Astrocyte (in vitro differentiated cells and primary cell): ENCODE data around the gene SHB. TPM values are rescaled to one million over a fixed set of nuclear protein-coding genes. Genes with fewer than 3 reads are reported as not detected.

ENCODE experiments used
- DNase-seq: peaks from one replicate; pipeline ENCODE4 v3.0.0-alpha.2; 2010; ENCODE audit warnings: low read depth
- FAIRE-seq: peaks from 2 replicates; lab custom pipeline; 2011; peaks lifted over from hg19 to GRCh38; lab: Jason Lieb, UNC
- H2AFZ ChIP-seq: 2 replicates; pipeline ENCODE4 v1.6.0; 2012; ENCODE audit warnings: low read depth, low read length, inconsistent platforms
- H3K27ac ChIP-seq: 2 replicates; pipeline ENCODE4 v1.5.1; 2011; ENCODE audit warnings: low read depth, low read length, inconsistent platforms
- H3K27me3 ChIP-seq: 2 replicates; pipeline ENCODE4 v1.6.0; 2011; ENCODE audit warnings: low read length, inconsistent platforms; ENCODE audit not compliant: insufficient read depth
- H3K36me3 ChIP-seq: 2 replicates; pipeline ENCODE4 v1.5.1; 2011; ENCODE audit warnings: low read length, inconsistent platforms; ENCODE audit not compliant: insufficient read depth
- H3K4me1 ChIP-seq: 2 replicates; pipeline ENCODE4 v1.5.1; 2011; ENCODE audit warnings: low read length, inconsistent platforms; ENCODE audit not compliant: insufficient read depth
- H3K4me2 ChIP-seq: 2 replicates; pipeline ENCODE4 v1.6.0; 2012; ENCODE audit warnings: low read length, inconsistent platforms
- H3K4me3 ChIP-seq: 2 replicates; pipeline ENCODE4 v1.5.1; 2011; ENCODE audit warnings: low read depth, mild to moderate bottlenecking, low read length, inconsistent platforms; ENCODE audit not compliant: insufficient read depth
- H3K79me2 ChIP-seq: 2 replicates; pipeline ENCODE4 v1.6.0; 2012; ENCODE audit warnings: mild to moderate bottlenecking, low read length, inconsistent platforms; ENCODE audit not compliant: insufficient read depth
- H3K9ac ChIP-seq: 2 replicates; pipeline ENCODE4 v1.6.0; 2012; ENCODE audit warnings: mild to moderate bottlenecking, low read length, inconsistent platforms
- H3K9me3 ChIP-seq: 2 replicates; pipeline ENCODE4 v1.5.1; 2012; ENCODE audit warnings: low read depth, mild to moderate bottlenecking, low read length, inconsistent platforms; ENCODE audit not compliant: insufficient read depth
- H4K20me1 ChIP-seq: 2 replicates; pipeline ENCODE4 v1.6.0; 2012; ENCODE audit warnings: low read length, inconsistent platforms; ENCODE audit not compliant: insufficient read depth
- H3K27ac Mint-ChIP-seq: one replicate; pipeline ENCODE4 v1.8.0; 2021; ENCODE audit warnings: mild to moderate bottlenecking, mixed read lengths; ENCODE audit not compliant: unreplicated experiment
- H3K27me3 Mint-ChIP-seq: one replicate; pipeline ENCODE4 v1.8.0; 2021; ENCODE audit warnings: low read depth, mixed read lengths; ENCODE audit not compliant: unreplicated experiment
- H3K36me3 Mint-ChIP-seq: one replicate; pipeline ENCODE4 v1.8.0; 2021; ENCODE audit warnings: low read depth, mixed read lengths; ENCODE audit not compliant: unreplicated experiment
- H3K4me1 Mint-ChIP-seq: one replicate; pipeline ENCODE4 v1.8.0; 2021; ENCODE audit warnings: low read depth, mixed read lengths; ENCODE audit not compliant: unreplicated experiment
- H3K4me3 Mint-ChIP-seq: one replicate; pipeline ENCODE4 v1.8.0; 2021; ENCODE audit warnings: mild to moderate bottlenecking, moderate library complexity, mixed read lengths; ENCODE audit not compliant: unreplicated experiment
- H3K9me3 Mint-ChIP-seq: one replicate; pipeline ENCODE4 v1.8.0; 2021; ENCODE audit warnings: mild to moderate bottlenecking, mixed read lengths; ENCODE audit not compliant: unreplicated experiment
- EZH2 ChIP-seq: IDR thresholded peaks from 2 replicates; pipeline ENCODE4 v1.6.1; 2012; ENCODE audit warnings: mild to moderate bottlenecking, low read length, inconsistent platforms; ENCODE audit not compliant: insufficient read depth
- total RNA-seq: library from RNA; stranded (reverse); gene quantifications from 2 replicates; pipeline ENCODE4 v1.2.1, GENCODE V29; 2021
- TF ChIP-seq, protein P1 (sequence below): IDR thresholded peaks from 2 replicates; pipeline ENCODE4 v1.5.1; 2011; ENCODE audit warnings: low read depth, mild to moderate bottlenecking, inconsistent platforms, low read length, moderate library complexity; ENCODE audit not compliant: insufficient read depth

SHB gene
- total RNA-seq, 1 donor from 2014 or later, result 53.4 TPM

DNA sequence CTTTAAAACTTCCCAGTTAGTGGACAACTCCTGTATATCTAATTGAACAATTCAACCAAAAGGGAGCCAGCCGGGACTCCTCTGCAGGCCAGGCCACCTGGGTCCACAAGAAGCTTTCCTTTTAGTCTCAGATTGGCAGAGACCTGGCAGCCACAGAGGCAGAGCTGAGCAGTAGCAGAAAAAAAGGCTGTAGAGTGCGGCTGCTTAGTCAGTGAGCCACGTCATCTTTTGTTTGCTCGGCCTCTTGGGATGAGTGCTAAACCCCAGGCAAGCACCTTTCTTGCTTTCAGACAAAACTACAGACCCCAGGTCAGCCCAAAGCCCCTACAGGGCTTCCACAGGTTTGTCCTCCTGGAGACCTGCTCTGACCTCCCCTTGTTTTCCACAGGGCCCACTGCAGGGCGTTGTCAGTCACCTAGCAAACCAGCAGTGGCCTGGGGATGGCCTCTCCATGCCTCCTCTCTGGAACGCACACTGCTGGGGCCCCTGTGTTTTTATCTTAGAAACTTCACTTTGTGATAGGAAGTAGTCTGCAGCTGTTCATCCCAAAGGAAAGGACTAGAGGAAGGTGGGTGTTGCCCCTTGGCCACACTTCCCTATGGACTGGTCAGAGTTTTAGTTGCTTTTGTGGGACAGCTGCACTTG lies 49.9 kb downstream of the SHB start:
- TF ChIP-seq EZH2, result no peak
- TF ChIP-seq, protein P1, sequence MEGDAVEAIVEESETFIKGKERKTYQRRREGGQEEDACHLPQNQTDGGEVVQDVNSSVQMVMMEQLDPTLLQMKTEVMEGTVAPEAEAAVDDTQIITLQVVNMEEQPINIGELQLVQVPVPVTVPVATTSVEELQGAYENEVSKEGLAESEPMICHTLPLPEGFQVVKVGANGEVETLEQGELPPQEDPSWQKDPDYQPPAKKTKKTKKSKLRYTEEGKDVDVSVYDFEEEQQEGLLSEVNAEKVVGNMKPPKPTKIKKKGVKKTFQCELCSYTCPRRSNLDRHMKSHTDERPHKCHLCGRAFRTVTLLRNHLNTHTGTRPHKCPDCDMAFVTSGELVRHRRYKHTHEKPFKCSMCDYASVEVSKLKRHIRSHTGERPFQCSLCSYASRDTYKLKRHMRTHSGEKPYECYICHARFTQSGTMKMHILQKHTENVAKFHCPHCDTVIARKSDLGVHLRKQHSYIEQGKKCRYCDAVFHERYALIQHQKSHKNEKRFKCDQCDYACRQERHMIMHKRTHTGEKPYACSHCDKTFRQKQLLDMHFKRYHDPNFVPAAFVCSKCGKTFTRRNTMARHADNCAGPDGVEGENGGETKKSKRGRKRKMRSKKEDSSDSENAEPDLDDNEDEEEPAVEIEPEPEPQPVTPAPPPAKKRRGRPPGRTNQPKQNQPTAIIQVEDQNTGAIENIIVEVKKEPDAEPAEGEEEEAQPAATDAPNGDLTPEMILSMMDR, result no peak
- Histone ChIP-seq H3K4me2 (peak overlapping the region; percentile 71), H3K9ac (peak overlapping the region; percentile 84), H3K4me1 (peaks cover 66% of the 10 kb centered on the region), H3K36me3 (peaks cover 5% of the 10 kb centered on the region), H4K20me1 (peaks cover 5% of the 10 kb centered on the region), H3K9me3 (no peaks in the 10 kb centered on the region), H3K27ac (peak overlapping the region; percentile 95), H3K79me2 (peaks cover 83% of the 10 kb centered on the region), H2AFZ (no peak overlapping the region), H3K27me3 (no peaks in the 10 kb centered on the region), H3K4me3 (no peak overlapping the region)
- DNase-seq (peak; percentile 90), FAIRE-seq (peak; percentile 67)
- peaks cover 9% of the 10 kb centered on the region for H3K36me3 Mint-ChIP-seq
- peaks cover 90% of the 10 kb centered on the region for H3K4me1 Mint-ChIP-seq
- H3K27me3 Mint-ChIP-seq, result no peaks in the 10 kb centered on the region
- H3K4me3 Mint-ChIP-seq, result peak overlapping the region; percentile 54
- H3K27ac Mint-ChIP-seq, result peak overlapping the region; percentile 99
- peaks cover 3% of the 10 kb centered on the region for H3K9me3 Mint-ChIP-seq

- DNase-seq (no peak), FAIRE-seq (no peak)
- H3K27ac Mint-ChIP-seq, result peak overlapping the region; percentile 99
- H3K9me3 ChIP-seq, result no peaks in the 10 kb centered on the region
- H3K79me2 ChIP-seq, result peaks cover 83% of the 10 kb centered on the region
- peak overlapping the region; percentile 95 for H3K27ac ChIP-seq
- H3K36me3 ChIP-seq, result peaks cover 5% of the 10 kb centered on the region
- H3K4me2 ChIP-seq, result peak overlapping the region; percentile 71
- H3K36me3 Mint-ChIP-seq, result peaks cover 15% of the 10 kb centered on the region
- peaks cover under 1% of the 10 kb centered on the region for H4K20me1 ChIP-seq
- no peak overlapping the region for H3K4me3 Mint-ChIP-seq
- peaks cover 59% of the 10 kb centered on the region for H3K4me1 ChIP-seq
- no peaks in the 10 kb centered on the region for H3K27me3 Mint-ChIP-seq
- H3K9ac ChIP-seq, result peak overlapping the region; percentile 84
- no peak overlapping the region for H3K4me3 ChIP-seq
- TF ChIP-seq, protein P1, result no peak
- no peak for TF ChIP-seq EZH2
- H2AFZ ChIP-seq, result no peak overlapping the region
- peaks cover 3% of the 10 kb centered on the region for H3K9me3 Mint-ChIP-seq
- H3K27me3 ChIP-seq, result no peaks in the 10 kb centered on the region
- peaks cover 89% of the 10 kb centered on the region for H3K4me1 Mint-ChIP-seq
Observed at GRCh38 chr9:38018241-38018957, 50.6 kb downstream of the SHB start.

- Histone ChIP-seq H3K9ac (peak overlapping the region; percentile 84), H3K79me2 (peaks cover 83% of the 10 kb centered on the region), H3K36me3 (peaks cover 5% of the 10 kb centered on the region), H4K20me1 (no peaks in the 10 kb centered on the region), H3K9me3 (no peaks in the 10 kb centered on the region), H2AFZ (no peak overlapping the region), H3K4me2 (peak overlapping the region; percentile 71), H3K27ac (peak overlapping the region; percentile 95), H3K4me3 (no peak overlapping the region), H3K4me1 (peaks cover 59% of the 10 kb centered on the region), H3K27me3 (no peaks in the 10 kb centered on the region)
- DNase-seq (no peak), FAIRE-seq (no peak)
- peaks cover 84% of the 10 kb centered on the region for H3K4me1 Mint-ChIP-seq
- H3K9me3 Mint-ChIP-seq, result peaks cover 3% of the 10 kb centered on the region
- H3K27me3 Mint-ChIP-seq, result no peaks in the 10 kb centered on the region
- TF ChIP-seq EZH2, result no peak
- TF ChIP-seq, protein P1, result no peak
- H3K4me3 Mint-ChIP-seq, result no peak overlapping the region
- H3K36me3 Mint-ChIP-seq, result peaks cover 15% of the 10 kb centered on the region
- H3K27ac Mint-ChIP-seq, result peak overlapping the region; percentile 99
Observed at GRCh38 chr9:38017885-38018186, 51.2 kb downstream of the SHB start.
